GM12872 (cell line): ENCODE results near the gene NCOA7.

Experiments used
- CTCF ChIP-seq: IDR thresholded peaks from 3 replicates; pipeline ENCODE4 v1.5.1; 2011; ENCODE audit warnings: low read depth, mild to moderate bottlenecking, low read length, moderate library complexity; ENCODE audit not compliant: insufficient read depth

NCOA7 gene

DNA sequence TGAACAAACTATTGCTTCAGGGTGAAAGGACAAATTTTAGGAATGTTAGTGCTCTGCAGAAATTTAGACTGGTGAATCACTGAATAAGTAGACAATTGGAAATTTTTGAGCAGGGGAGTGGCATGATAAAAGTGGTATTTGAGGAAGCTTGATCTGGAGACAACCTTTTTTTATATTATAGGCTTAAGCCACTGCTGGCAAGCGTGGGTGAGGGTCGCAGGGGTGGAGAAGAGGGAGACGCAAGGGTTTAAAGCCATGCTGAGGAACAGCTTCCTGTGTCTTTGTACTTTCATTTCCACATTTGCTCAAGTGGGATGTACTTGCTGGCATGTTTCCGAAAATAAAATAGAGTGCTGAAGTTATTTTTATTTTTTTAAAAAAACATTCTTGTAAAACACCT is 23.7 kb downstream of the NCOA7 start:
- TF ChIP-seq CTCF: no peak

GRCh38 chr6:125815080-125815910 is 24.5 kb downstream of the NCOA7 start:
- TF ChIP-seq CTCF: no peak

DNA sequence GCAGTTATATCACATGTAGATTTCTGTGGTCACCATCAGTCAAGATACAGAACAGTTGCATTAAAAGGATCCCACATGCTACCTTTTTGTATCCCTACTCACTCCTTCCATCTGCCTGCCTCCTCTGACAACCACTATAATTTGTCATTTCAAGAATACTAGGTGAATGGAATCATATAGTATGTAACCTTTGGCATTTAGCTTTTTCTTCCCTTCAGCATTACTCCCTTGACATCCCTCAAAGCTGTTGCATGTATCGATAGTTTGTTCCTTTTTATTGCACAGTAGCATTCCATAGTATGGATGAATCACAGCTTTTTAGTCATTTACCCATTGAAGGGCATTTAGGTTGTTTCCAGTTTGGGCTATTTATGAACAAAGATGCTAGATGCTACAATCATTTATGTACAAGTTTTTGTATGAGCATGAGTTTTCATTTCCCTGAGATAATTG is 26.1 kb downstream of the NCOA7 start:
- TF ChIP-seq CTCF: no peak

- TF ChIP-seq CTCF: no peak
Measured at GRCh38 chr6:125818225-125818657, 27.5 kb downstream of the NCOA7 start.

DNA sequence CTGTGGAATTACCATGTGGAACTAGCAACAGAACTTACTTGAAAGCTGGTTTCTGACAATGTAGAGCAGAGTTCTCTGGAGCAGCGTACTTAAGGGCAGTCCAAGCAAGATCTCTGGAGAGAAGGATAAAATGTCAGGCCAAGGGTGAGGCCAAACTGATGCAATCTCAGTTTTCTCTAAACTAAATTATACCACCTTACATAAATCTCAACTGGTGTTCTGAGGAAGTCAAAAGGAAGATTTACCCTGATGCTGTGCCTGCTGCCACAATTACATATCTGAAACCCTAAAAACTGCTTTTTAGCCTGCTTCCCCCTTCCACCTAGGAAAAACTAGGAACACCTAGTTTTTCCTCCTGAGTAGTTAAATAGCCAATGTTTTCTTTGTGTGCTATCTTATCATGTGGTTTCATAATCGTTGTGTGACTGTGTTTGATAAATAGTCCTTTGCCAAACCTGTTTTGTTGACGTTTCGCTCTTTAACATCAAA is 28.1 kb downstream of the NCOA7 start:
- TF ChIP-seq CTCF: no peak

DNA sequence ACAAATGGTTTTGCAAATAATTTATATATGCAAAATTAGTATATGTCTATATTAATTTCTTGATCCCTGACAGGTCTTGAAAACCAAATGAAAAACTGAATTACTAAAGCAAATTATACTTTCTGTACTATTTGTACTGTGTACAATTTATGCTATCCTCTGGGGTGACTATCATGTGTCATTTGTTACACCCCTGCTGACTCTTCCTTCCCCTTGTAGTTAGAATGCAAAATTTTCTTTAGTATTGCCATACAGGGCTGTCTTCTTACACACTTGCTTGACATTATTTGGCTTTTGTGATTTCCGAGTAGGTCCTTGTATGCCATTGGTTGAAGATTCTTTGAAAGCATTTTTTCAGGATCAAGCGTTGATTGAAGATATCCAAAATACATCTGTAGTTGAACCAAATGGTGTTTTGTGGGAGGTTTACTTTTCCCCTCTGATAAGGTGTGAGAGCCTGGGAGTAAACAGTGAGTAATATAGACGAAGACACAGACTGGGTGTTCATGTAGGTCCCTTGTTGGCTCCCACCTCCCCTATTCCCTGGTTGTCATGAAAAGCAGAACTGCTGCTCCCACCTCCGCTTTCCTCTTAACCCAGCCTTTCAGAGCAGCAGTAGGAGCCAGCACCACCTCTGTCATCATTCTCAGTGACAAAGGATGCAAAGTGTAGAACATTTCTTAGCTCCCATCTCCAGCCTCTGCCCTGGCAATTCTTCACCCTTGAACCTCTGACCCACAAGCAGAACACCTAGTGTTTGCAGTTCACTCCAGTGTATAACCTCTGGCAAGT is 29.0 kb downstream of the NCOA7 start:
- no peak for TF ChIP-seq CTCF

DNA sequence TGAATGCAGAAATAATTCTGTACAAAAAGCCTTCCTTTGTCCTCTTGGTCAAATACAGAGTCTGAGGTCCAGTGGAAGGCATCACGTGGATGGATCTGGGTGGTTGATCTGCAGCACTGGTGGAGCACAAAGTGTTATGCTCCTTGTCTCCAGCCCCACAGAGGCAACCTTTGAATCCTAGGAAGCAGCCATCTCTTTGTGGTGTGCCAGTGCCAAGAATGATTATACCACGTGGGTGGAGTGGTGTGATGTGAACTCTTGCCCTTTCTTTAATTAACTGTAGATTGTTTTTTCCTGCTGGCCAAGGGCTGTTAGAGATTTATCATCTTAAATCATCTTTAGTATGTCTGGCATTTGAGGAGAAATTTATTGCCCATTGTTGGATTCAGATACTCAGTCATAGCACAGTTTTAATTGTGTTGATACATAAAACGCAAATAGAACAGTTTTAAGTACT is 31.1 kb downstream of the NCOA7 start:
- TF ChIP-seq CTCF: no peak
